Heart left ventricle (tissue), 13 donors: ENCODE results near the gene KLF2.

Source experiments
- POLR2A ChIP-seq, 2 donors: fragments of 450-650 bp; IDR thresholded peaks; one replicate each; pipeline ENCODE4 v1.6.1; 2017; ENCODE audit warnings: antibody characterized with exemption in 2 of 2, mild to moderate bottlenecking in 2 of 2, moderate library complexity in 2 of 2
- TF ChIP-seq, protein P1 (sequence below), 12 donors: fragments of 200-600 bp; sonication (generic) in 4 of 12; IDR thresholded peaks; one replicate each; pipeline versions ENCODE4 v1.5.0 to v1.8.0; 2018 to 2022; ENCODE audit warnings: antibody characterized with exemption in 12 of 12, mild to moderate bottlenecking in 5 of 12
- donor health status: ischemic (EF 13 %, LVEDD 7.1; RV severe dilation, severe dysfunction).
- donor health status: DM: no; HTN: yes; CAD: no.
- donor health status: DM: no; HTN: no; CAD: no.
- donor health status: ischemic (EF 25% LVEDD 6.9; RV normal size, moderate dysfunction).
- donor health status: ischemic (EF 25% LVEDD 5.7; RV mildly dilated, moderate dysfunction).
- donor health status: ischemic (EF 35%, LVEDD 5.7; RV mildly dilated, moderate dysfunction).
- donor health status: nonischemic (EF 11% LVEDD 7.7; RV severe dilation, severe dysfunction).
- donor health status: DM: yes; HTN: yes; CAD: no.
- donor health status: PGD.
- donor health status: ischemic (EF 29% LVEDD 5.4; RV normal size, mild dysfunction).
- donor health status: nonischemic (EF 23%, LVEDD 6.1; RV moderate dilation, normal function).

DNA sequence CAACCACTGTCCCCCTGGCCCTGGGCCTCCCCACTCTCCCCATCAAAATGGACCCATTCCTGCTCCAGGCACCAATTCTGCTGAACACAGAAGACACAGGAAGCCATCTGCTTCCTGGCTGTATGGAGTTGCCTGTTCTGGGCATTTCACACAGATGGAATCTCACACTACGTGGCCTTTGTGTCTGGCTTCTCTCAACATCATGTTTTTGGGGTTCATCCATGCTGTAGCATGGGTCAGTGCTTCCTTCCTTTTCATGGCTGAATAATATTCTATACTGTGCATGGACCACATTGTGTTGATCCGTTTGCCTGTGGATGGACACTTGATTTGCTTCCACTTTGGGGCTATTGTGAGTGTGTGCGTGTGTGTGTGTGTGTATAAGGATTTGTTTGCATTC lies 15.0 kb upstream of the KLF2 start:
- TF ChIP-seq, protein P1, sequence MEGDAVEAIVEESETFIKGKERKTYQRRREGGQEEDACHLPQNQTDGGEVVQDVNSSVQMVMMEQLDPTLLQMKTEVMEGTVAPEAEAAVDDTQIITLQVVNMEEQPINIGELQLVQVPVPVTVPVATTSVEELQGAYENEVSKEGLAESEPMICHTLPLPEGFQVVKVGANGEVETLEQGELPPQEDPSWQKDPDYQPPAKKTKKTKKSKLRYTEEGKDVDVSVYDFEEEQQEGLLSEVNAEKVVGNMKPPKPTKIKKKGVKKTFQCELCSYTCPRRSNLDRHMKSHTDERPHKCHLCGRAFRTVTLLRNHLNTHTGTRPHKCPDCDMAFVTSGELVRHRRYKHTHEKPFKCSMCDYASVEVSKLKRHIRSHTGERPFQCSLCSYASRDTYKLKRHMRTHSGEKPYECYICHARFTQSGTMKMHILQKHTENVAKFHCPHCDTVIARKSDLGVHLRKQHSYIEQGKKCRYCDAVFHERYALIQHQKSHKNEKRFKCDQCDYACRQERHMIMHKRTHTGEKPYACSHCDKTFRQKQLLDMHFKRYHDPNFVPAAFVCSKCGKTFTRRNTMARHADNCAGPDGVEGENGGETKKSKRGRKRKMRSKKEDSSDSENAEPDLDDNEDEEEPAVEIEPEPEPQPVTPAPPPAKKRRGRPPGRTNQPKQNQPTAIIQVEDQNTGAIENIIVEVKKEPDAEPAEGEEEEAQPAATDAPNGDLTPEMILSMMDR (IDR thresholded peaks at IDR 0.05): no peak
- TF ChIP-seq POLR2A (IDR thresholded peaks at IDR 0.05): no peak
